GM12801 (cell line): ENCODE results near the gene CEP78.

ENCODE experiments used
- TF ChIP-seq, protein P1 (sequence below): IDR thresholded peaks from one replicate; pipeline ENCODE4 v1.5.1; 2011; ENCODE audit warnings: control low read depth; ENCODE audit not compliant: insufficient read length; ENCODE audit errors: extremely low read depth

Gene CEP78

DNA sequence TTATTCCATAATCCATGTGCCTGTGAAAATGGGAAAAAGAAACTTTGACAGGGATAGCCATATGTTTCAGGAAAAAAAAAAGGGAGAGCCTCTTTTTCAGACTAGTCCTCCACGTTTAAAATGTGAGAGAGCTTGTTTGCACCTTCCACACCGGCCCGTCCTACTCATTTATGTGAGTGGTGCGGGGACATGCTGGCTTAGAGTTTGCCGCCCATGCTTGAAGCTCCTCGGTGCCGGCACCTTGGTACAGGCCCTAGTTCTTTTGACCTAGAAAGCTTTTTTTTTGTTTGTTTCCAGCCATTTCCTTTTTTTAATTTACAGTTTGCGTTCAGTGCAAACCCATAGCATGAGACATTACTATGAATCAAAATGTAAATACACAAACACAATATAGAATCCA is 88.8 kb downstream of the CEP78 start:
- TF ChIP-seq, protein P1, sequence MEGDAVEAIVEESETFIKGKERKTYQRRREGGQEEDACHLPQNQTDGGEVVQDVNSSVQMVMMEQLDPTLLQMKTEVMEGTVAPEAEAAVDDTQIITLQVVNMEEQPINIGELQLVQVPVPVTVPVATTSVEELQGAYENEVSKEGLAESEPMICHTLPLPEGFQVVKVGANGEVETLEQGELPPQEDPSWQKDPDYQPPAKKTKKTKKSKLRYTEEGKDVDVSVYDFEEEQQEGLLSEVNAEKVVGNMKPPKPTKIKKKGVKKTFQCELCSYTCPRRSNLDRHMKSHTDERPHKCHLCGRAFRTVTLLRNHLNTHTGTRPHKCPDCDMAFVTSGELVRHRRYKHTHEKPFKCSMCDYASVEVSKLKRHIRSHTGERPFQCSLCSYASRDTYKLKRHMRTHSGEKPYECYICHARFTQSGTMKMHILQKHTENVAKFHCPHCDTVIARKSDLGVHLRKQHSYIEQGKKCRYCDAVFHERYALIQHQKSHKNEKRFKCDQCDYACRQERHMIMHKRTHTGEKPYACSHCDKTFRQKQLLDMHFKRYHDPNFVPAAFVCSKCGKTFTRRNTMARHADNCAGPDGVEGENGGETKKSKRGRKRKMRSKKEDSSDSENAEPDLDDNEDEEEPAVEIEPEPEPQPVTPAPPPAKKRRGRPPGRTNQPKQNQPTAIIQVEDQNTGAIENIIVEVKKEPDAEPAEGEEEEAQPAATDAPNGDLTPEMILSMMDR, result no peak

DNA sequence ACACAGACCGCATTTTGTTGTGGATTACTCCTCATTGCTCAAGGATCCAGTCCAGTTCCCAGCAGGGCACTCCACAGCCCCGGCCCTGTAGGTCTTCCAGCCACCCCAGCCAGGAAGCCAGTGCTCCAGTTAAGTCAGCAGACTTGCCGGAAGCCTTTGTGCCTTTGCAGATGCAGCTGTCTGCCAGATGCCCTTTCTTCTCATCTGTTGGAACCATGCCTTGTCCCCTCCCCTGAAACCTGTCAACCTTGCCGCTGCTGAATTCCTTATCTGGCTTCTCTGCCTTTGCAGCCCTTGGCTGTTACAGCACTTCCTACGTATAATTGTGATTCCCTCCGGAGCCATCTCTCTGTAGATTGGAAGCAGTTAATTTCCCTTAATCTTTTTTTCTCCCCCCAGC is 89.5 kb downstream of the CEP78 start:
- TF ChIP-seq, protein P1, result no peak

DNA sequence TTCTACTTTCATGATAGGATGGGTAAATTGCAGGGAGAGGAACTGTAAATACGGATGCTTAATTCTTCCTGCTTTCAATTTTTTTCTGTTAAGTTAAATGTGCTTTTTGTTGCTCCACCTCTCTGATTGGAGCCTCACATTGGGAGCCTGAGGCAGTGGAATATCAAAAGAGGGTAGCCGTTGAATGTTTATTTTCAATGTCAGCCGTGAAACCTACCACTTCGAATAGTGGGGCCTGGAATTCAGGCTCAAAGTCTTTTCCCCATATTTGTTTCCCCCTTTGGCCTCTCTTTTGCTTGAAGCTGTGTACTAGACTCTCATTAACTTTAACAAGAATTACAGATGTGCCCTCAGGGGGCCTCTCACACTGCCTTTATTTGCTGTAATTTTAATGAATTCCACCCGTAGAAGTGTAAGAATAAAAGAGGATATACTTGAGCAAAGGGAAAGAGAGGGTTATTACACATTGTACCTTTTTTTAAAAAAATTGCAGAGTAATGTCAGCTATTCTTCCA is 90.0 kb downstream of the CEP78 start:
- TF ChIP-seq, protein P1, result no peak

DNA sequence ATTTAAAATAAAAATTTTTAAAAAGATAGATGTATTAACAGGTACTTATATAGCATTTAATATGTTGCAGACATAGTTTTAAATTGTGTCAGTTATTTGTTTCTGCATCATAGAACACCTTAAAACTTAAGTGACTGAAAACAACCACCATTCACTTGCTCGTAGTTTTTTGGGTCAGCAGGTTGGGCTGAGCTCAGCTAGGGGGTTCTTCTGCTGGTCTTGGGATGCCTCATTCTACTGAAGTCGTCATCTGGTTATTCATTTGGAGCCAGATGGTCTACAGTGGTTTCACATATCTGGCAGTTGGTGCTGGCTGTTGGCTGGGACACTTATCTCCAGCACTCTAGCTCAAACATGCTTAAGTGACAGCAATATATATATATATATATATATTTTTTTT is 90.7 kb downstream of the CEP78 start:
- TF ChIP-seq, protein P1, result no peak
